Measurements from ENCODE around the gene GCHFR. TPM values are rescaled to one million over a fixed set of nuclear protein-coding genes. Genes with fewer than 3 reads are reported as not detected.

The GCHFR gene
- total RNA-seq, 1 experiment from 2014 or later = 8.2 TPM

GRCh38 chr15:40722354-40722753 is 41.5 kb upstream of the GCHFR start:
- H3K4me3 Mint-ChIP-seq (ENCODE audit: unreplicated experiment) = no peak overlapping the region
- POLR2A ChIA-PET = interaction anchor here (1.6 kb wide), 1 partner anchor 27 kb away, joined by 5 read pairs; the partner anchor contains the start of gene RAD51
- H3K9me3 Mint-ChIP-seq (ENCODE audit: unreplicated experiment) = no peaks in the 10 kb centered on the region
- H3K4me1 Mint-ChIP-seq (ENCODE audit: insufficient read depth, unreplicated experiment) = no peaks in the 10 kb centered on the region
- no peak overlapping the region for H3K27ac Mint-ChIP-seq (ENCODE audit: low read depth, unreplicated experiment)
- TF ChIP-seq CTCF (IDR thresholded peaks at IDR 0.05; ENCODE audit: unreplicated experiment) = no peak
- no peaks in the 10 kb centered on the region for H3K27me3 Mint-ChIP-seq (ENCODE audit: insufficient read depth, unreplicated experiment)
- no TSS peak for BruUV-seq (replicated peaks)
- intact Hi-C loops (cut with micrococcal nuclease) = no loop called here
- CTCF ChIA-PET = interaction anchor here (0.7 to 1.2 kb wide), 2 partner anchors 10 to 605 kb away, joined by 4 to 6 read pairs; no protein-coding TSS in a partner anchor
- no peak for DNase-seq (ENCODE audit: unreplicated experiment)
- H3K36me3 Mint-ChIP-seq (ENCODE audit: insufficient read depth, unreplicated experiment) = peaks cover 7% of the 10 kb centered on the region

- H3K27me3 Mint-ChIP-seq (ENCODE audit: insufficient read depth, unreplicated experiment) = no peaks in the 10 kb centered on the region
- POLR2A ChIA-PET = interaction anchor here (0.7 to 1.6 kb wide), 2 partner anchors 28 to 60 kb away, joined by 3 to 5 read pairs; partner anchors contain the start of gene RAD51
- no peaks in the 10 kb centered on the region for H3K9me3 Mint-ChIP-seq (ENCODE audit: unreplicated experiment)
- BruUV-seq (replicated peaks) = no TSS peak
- CTCF ChIA-PET = interaction anchor here (0.7 to 1.6 kb wide), 4 partner anchors 11 to 606 kb away, joined by 3 to 6 read pairs (median 4); no protein-coding TSS in a partner anchor
- intact Hi-C loops (cut with micrococcal nuclease) = no loop called here
- no peak overlapping the region for H3K4me3 Mint-ChIP-seq (ENCODE audit: unreplicated experiment)
- no peak for DNase-seq (ENCODE audit: unreplicated experiment)
- TF ChIP-seq CTCF (IDR thresholded peaks at IDR 0.05; ENCODE audit: unreplicated experiment) = no peak
- no peaks in the 10 kb centered on the region for H3K4me1 Mint-ChIP-seq (ENCODE audit: insufficient read depth, unreplicated experiment)
- H3K27ac Mint-ChIP-seq (ENCODE audit: low read depth, unreplicated experiment) = peak overlapping the region; percentile 51
- peaks cover 7% of the 10 kb centered on the region for H3K36me3 Mint-ChIP-seq (ENCODE audit: insufficient read depth, unreplicated experiment)
Observed at GRCh38 chr15:40722934-40723333, 40.9 kb upstream of the GCHFR start.

- no peaks in the 10 kb centered on the region for H3K4me1 Mint-ChIP-seq (ENCODE audit: insufficient read depth, unreplicated experiment)
- peaks cover 7% of the 10 kb centered on the region for H3K36me3 Mint-ChIP-seq (ENCODE audit: insufficient read depth, unreplicated experiment)
- BruUV-seq (replicated peaks) = no TSS peak
- POLR2A ChIA-PET = interaction anchor here (0.6 to 1.6 kb wide), 2 partner anchors 9 to 29 kb away, joined by 3 to 5 read pairs; partner anchors contain the start of gene RAD51
- no peaks in the 10 kb centered on the region for H3K27me3 Mint-ChIP-seq (ENCODE audit: insufficient read depth, unreplicated experiment)
- intact Hi-C loops (cut with micrococcal nuclease) = no loop called here
- no peak for DNase-seq (ENCODE audit: unreplicated experiment)
- CTCF ChIA-PET = interaction anchor here (0.8 to 1.6 kb wide), 4 partner anchors 23 to 462 kb away, joined by 3 to 6 read pairs (median 4); no protein-coding TSS in a partner anchor
- no peak for TF ChIP-seq CTCF (IDR thresholded peaks at IDR 0.05; ENCODE audit: unreplicated experiment)
- H3K27ac Mint-ChIP-seq (ENCODE audit: low read depth, unreplicated experiment) = peak overlapping the region; percentile 51
- no peaks in the 10 kb centered on the region for H3K9me3 Mint-ChIP-seq (ENCODE audit: unreplicated experiment)
- H3K4me3 Mint-ChIP-seq (ENCODE audit: unreplicated experiment) = no peak overlapping the region
Observed at GRCh38 chr15:40723919-40724318, 39.9 kb upstream of the GCHFR start.

- Mint-ChIP-seq H3K9me3 (ENCODE audit: unreplicated experiment) (no peaks in the 10 kb centered on the region), H3K4me3 (ENCODE audit: unreplicated experiment) (no peak overlapping the region), H3K27me3 (ENCODE audit: insufficient read depth, unreplicated experiment) (no peaks in the 10 kb centered on the region), H3K27ac (ENCODE audit: low read depth, unreplicated experiment) (no peak overlapping the region), H3K4me1 (ENCODE audit: insufficient read depth, unreplicated experiment) (no peaks in the 10 kb centered on the region), H3K36me3 (ENCODE audit: insufficient read depth, unreplicated experiment) (peaks cover 41% of the 10 kb centered on the region)
- no peak for DNase-seq (ENCODE audit: unreplicated experiment)
- POLR2A ChIA-PET = interaction anchor here (0.6 to 1.4 kb wide), 3 partner anchors 8 to 14 kb away, joined by 3 to 6 read pairs (median 3); no protein-coding TSS in a partner anchor
- intact Hi-C loops (cut with micrococcal nuclease) = no loop called here
- CTCF ChIA-PET = interaction anchor here (1.3 to 1.9 kb wide), 2 partner anchors 8 to 16 kb away, joined by 3 to 5 read pairs; no protein-coding TSS in a partner anchor
- no peak for TF ChIP-seq CTCF (IDR thresholded peaks at IDR 0.05; ENCODE audit: unreplicated experiment)
- BruUV-seq (replicated peaks) = no TSS peak
Observed at GRCh38 chr15:40731034-40731433, 32.8 kb upstream of the GCHFR start.

Data from MCF 10A (cell line).